Inflammatory macrophage (primary cell): Measurements from ENCODE around the gene NKAIN4.

Experiments used
- DNase-seq, 2 donors: peaks; one replicate each; pipeline ENCODE4 v3.0.0-alpha.2; 2020 to 2022

The NKAIN4 gene

DNA sequence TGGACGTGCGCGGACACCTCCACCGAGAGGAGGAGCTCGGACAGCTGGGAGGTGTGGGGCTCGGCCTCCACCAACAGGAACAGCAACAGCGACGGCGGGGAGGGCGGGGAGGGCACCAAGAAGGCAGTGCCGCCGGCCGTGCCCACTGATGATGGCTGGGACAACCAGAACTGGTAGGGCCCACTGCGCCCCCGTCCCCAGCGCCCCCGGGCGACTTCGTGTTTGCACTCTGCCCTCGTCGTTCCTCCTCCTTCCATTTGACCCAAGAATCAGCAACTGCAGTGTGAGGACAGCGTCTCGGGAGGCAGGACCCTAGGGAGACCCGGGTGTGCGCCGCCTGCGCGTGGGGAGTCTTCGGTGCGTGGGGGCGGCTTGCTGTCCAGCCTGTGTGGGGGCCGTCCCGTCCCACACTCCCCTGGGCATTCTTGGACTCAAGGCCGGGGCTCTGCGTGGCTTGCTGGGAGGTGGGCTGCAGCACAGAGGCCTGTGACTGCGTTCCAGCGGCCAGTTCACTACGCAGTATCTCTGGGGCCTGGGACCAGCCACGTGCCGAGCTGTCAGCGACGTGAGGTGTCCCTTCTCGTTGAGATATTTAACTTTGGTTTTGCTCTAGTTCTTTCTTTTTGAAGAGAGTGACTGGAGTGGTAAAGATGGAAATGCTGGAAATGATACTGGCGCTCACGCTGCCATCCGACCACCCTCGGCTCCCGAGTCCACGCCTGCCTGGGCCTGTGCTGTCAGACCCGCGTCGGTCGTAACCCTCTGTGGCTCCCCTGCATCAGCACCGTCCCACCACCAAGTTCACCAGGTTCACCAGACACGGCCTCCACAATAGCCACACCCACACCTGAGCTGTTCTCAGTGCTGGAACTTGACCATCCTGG lies 33.7 kb upstream of the NKAIN4 start:
- no peak for DNase-seq

DNA sequence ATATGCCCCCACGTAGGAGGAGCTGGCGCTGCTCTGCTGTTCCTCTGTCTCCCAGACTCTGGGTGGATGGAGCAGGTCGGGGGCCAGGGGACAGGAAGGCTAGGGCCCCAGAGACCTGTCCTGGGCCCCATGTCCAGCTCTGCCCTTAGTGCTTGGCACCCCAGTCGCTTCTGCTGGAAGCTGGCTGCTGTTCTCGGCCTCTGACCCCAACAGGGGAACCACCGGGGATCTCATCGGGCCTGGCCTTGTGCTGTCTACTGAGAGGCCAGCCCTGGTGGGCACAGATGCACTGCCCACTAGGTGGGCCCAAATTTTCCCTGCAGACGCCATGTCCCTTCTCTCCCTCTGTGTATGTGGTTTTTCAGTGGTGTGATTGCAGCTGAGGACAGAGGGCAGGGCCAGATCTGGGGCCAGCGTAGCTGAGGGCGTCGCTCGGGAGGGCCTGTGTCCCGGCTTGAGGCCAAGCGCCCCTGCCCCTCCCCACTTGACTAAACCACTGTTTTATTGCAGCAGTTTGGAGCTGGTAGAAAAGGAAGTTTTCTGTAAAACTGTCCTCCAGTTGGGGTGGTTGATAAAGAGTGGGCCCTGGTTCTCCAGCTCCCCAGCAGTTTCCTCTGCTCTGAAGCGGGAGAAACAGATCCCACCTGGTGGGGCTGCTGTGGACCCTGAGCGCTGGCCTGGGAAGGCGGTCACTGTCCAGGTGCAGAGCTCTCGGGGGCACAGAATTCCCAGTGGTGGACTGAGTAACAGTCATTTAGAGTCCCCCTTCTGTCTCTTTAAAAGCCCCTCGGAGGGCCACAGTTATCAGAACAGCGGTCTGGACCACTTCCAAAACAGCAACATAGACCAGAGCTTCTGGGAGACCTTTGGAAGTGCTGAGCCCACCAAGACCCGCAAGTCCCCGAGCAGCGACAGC lies 32.8 kb upstream of the NKAIN4 start:
- DNase-seq = no peak

DNA sequence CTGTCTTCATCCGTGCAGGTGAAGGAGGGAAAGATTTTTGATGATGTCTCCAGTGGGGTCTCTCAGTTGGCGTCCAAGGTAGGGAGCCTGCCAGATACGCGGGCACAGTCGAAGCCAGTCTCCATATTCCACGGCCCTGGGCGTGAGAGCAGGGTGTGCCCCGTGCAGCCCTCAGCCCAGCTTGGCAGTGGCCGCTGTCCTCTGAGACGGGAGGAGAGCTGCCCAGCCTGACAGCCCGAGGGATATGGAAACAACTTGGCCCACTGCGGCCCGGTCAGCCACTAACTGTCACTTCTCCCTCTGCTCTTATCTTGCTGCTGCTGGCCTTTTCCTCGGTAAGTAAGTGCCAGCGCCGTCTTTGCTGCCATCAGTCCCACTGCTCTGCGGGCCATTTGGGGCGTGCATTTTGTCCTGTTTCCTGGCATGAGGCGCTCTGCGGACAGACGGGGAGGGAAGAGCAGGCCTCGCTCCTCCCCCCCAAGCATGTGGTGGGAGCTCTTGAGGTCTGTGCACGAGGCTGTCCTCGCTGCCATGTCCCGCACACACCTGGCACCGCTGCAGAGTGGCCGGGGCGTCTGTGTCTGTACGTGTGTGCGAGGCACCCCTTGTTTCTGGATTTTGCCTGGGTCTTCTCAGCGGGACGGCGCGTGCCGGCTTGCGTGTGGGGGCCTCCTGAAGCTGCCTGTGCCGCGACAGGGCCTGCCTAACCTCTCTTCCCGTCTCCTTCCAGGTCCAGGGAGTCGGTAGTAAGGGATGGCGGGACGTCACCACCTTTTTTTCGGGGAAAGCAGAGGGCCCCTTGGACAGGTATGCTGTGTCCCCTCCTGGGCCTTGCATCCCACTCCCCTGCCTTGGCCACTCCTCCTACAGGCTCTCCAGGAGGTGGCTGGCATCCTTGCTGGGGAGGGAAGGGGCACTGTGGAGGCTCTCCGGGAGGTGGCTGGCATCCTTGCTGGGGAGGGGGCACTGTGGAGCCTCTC lies 31.7 kb upstream of the NKAIN4 start:
- DNase-seq = no peak

DNA sequence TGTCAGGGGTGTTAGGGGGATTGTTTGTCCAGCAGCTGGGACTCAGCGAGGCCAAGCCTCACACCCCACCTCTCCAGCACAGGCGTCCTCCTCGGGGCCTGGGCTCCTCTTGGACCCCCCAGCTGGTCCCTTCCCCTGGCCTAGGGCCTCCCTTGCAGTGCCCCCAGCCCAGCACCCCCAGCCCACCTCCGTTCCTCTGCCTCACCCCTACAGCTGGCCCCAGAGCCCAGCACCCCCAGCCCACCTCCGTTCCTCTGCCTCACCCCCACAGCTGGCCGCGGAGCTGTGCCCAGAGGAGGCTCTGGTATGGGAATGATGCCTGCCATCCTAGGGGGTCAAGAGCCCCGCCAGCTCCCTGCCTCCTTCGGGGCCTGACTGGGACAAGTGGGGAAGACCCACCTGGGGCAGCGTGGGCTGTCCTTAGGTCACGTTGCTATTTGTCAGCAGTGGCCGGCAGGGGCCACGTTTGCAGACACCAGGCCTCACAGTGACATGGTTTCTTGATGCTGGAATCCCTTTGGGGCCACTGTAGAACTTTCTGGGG lies 30.8 kb upstream of the NKAIN4 start:
- DNase-seq = no peak

DNA sequence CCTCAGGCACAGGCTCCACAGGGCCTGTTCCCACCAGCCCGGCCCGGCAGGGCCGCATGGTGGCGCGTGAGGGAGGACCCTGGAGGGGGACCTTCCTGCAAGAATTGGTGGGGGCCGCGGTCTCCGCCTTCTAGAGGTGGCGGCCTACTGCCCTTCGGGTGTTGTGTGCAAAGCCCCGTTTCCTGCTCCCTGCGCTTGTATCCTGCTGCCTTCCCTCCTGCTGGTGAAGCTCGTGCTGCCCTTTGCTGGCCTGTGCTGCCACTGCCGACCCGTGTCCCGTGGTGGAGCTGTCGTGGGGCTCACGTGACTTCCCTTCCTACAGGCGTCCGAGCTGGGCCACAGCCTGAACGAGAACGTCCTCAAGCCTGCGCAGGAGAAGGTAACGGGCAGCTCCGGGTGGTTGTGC lies 30.3 kb upstream of the NKAIN4 start:
- DNase-seq = peak in 1 of 2 donors; percentile 6

DNA sequence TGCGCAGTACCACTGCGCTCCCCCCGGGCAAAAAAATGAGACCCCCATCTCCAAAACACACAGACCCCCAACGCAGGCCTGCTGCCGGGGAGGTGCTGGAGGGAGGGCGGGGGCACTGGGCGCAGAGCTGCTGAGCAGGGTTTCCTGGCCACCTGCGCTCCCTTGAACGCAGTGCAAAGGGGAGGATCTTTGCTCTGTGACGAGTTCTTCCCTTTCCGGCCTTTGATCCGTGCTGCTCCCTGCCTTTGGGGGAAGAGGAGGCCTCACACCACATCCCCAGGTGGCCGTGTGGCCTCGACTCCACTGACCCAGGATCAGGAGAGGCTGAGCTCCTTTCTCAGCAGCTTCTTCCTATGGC lies 29.8 kb upstream of the NKAIN4 start:
- DNase-seq = no peak

DNA sequence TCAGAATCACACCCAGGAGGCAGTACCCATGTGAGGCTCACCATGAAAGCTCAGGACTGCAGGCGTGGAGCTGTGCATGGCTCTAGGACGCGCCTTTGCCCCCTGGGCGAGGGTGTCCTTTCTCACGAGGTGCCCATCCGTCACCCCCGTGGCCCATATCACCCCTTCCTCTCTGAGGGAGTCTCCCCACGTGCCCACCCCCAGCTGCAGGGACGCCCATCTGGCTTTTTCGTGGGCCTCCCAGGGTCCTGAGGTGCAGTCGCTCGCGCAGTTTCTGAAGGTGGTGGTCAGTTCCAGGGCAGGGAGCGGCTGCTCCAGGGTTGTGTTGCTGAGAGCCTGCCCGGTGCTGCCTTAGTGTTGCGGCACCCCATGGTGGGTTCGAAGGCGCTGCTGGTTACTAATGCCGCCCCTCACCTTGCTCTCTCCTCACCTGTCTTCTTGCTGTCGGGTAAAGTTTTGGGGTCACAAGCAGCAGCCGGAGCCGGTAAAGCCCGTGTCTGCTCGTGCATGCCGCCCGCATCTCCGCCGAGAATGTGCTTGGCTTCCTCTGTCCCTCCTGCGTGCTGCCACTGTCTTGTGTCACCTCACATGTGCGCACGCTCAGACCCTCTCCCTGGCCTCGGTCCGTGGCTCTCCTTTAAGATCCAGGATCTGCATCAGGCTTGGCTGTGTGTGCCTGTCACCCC lies 29.3 kb upstream of the NKAIN4 start:
- no peak for DNase-seq

DNA sequence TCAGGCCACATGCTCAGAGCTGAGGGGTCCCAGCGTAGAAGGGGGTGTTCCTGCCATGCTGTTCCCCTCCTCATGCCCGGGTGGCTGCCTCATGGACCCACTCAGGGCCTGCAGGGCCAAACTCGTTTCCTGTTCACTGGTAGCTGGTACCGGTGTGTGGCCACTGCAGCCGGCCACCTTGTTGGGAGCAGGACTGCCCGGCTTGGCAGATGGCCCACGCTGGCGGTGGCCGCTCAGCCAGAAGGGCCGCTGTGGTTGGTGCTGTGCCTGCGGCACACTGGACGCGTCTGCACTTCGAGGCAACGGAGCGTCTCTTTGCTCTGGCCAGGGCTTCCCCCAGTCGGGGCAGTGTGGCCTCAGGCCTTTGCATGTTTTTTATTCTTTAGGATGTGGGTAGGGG lies 28.7 kb upstream of the NKAIN4 start:
- no peak for DNase-seq

DNA sequence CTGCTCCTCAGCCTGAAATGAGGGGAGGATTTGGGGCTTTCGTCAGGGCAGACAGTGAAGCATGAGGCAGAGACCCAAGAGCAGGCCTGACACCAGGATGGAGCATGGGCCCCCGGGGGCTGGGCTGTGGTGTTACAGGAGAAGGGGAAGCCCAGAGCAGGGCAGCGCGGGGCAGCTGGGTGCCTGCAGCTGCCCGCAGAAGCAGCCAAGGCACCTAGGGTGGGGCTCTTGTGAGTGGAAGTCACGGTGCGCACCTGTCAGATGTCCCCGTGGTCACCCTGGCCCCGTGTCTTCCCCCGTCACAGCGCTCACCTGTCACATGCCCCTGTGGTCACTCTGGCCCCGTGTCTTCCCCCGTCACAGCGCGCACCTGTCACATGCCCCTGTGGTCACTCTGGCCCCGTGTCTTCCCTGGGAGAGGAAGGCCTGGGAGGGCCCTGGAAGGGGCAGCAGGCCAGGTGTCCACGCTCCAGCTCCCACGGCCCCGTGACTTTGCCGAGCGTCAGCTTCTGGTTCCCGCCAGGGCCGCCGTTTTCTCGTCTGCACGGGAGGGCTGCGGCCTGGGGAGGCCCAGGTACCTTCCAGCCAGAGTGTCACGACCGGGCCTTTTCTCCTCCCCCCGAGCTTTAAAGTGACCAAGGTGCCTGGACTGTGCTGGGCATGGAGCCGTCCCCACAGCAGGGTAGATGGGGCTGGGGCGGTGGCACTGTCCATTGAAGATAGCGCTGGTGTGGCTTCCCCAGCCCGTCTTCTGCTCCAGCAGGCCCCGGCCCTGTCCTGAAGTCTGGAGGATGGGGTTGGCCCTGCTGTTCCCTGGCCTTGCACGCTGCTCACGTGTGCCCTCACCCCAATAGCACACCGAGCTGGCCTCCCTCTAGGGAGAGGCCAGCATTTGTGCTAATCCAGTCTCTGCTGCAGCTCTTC lies 27.7 kb upstream of the NKAIN4 start:
- DNase-seq = no peak

DNA sequence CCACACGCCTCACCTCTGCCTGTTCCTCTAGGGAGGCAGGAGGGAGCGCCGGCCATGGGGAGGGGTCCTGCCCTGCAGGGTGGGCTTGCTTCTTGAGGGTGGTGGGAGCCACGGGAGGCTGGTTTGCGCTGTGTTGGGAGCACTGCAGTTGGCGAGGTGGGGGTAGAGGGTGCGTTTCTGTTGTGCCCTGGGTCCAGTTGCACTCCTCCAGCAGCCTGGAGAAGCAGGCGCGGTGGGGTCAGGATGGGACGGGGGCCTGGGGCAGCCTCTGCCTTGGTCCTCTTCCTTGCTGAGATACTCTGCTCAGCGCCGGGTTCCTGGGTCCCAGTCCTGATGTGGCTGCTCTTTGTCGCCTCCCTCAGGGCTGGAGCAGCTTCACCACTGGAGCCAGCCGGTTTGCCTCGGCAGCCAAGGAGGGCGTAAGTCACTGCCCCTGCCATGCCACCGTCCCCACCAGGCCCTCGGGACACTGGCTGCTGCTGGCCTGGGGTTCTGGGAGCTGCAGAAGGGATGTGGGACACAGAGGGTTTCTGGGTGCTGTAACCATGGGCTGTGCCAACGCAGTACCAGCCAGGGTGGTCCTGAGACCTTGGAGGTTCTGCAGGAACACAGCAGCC lies 26.8 kb upstream of the NKAIN4 start:
- no peak for DNase-seq

DNA sequence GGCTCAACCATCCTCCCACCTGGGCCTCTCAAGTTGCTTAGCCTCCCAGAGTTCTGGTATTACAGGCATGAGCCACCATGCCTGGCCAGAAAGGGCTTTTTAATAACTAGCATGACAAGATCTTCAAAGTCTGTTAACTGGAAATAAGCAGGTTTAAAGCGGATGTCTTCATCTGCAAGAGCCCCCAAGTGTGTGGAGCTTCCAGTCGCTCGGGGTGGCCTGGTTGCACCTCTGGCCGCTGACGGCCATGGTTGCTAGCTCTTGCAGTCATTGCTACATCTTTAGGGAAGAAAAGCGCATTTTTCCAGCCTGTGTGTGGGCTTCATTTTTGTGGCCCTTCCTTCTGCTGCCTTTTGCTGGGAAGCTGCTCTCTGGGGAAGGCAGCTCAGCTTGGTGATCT lies 26.1 kb upstream of the NKAIN4 start:
- no peak for DNase-seq

DNA sequence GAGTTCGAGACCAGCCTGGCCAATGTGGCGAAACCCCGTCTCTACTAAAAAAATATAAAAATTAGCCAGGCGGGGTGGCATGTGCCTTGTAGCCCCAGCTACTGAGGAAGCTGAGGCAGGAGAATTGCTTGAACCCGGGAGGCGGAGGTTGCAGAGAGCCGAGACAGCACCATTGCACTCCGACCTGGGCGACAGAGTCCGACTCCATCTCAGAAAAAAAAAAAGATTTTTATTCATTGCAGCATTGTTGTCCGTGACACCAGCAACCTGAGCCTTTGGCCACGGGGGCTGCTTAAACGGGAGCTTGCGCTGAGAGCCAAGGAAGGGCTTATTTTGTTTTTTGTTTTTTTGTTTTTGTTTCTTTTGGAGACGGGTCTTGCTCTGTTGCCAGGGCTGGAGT lies 25.7 kb upstream of the NKAIN4 start:
- DNase-seq = no peak

DNA sequence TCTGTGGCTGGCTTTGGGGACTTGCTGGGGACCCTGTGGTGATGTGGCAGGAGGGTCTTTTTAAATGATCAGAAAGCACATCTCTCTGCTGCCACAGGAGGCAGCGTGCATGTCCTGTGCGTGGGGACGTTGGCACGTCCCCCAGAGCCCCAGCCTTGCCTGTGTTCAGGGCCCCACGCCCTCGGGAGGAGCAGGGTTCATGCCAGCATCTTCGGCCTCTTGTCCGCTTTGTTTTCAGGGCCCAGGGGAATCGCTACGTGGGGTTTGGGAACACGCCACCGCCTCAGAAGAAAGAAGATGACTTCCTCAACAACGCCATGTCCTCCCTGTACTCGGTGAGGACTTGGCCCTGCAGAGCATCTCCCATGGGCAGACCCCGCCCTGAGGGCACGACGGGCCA lies 24.4 kb upstream of the NKAIN4 start:
- no peak for DNase-seq

DNA sequence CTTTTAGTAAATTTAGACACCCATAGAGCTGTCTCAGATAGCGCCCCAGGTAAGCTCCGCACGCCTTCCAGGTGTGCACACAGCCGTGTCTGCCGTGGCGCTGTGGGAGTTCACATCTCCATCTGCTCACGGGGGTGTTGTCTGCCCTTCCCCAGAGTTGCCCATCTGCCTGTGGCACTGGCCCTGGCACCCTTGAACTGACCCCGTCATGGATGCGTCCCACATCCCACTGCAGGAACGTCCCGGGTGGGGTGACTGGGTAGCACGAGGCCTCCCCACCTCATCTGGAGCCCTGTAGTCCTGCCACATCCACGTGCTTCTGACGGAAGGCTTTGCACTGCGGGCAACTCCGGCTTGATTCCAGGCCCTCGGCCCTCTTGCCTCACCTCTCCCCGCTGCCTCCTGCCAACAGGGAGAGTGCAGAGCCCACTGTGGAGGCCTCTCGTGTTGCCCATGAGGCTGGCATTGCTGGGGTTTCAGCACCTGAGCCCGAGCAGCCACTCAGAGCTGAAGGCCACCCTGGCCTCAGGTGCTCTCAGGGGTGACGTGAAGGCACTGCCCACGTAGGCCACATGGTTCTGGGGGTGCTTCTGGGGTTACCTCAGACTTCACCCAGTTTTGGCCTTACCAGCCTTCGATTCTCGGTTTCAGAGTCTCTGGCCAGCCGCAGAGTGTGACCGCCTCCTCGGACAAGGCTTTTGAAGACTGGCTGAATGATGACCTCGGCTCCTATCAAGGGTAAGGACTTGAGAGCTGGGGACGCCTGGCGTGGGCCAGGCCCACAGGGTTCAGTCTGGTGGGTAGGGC lies 23.4 kb upstream of the NKAIN4 start:
- no peak for DNase-seq

DNA sequence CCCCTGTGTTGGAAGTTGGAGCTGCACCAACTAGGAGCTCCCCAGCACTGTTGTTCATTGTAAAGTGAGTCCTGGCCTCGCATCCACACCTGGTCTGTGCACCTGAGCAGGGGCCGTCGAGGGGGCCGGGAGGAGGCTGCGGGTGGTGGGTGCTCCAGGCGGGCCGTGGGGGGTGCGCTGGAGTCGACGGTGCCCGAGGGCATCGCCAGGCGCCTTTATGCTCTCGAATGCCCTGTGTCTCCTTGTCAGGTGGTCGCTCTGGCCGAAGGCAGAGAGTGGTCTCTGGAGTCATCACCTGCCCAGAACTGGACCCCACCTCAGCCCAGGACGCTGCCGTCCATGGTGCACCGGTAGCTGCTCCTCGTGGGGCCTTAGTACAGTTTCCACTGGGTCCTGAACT lies 22.7 kb upstream of the NKAIN4 start:
- DNase-seq = no peak

DNA sequence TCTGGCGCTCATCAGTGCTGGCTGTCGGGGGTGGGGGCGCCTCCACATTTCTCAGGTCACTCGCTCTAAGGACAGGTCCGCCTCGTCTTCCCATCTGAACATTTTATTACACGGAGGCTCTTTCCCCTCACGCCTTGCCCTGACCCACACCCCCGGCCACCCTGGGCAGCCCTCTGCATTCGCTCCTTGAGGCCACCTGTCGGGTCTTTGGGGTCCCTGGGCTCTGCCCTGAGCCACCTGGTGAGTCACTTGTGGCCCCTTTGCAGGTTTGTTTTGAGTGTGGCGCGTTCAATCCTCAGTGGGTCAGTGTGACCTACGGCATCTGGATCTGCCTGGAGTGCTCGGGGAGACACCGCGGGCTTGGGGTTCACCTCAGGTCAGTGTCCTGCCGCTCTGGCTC lies 21.6 kb upstream of the NKAIN4 start:
- no peak for DNase-seq

DNA sequence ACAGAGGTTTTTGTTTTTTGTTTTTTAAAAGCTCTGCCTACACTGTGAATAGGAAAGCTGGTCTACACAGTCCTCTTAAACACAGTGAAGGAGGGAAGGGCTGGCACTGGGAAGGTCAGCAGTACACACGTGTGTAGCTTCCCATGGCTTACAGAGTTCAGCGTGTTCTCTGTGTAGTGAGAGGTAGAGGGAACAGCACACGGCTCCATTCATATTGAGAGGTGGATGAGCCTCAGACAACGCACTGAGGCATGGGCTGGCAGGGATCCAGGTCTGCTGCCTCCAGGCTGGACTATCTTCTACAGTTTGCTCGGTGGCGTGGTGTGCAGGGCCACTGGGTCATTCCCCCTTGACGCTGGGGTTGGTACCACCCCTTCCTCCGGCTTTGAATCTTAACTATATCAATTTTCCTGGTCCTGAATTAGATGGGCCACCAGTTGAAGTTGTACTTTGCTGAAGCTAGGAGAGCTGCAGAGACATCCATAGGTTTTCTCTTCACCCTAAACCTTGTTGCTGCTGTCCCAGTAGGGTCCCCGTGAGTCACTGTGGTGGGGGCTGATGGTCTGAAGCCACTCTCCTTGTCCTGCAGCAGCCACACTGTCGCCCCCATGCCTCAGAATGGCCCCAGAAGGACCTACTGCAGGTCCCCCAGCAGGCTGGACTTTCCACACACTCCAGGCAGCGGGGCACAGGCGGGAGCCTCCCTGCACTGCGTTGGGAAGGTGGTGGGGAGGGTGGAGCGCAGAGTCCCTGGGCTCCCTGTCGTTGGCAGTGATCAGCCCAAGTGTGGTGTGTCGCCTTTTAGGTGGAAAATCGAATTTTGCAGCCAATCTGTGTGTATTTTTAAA lies 20.3 kb upstream of the NKAIN4 start:
- no peak for DNase-seq
